Jurkat, Clone E6-1 (cell line): ENCODE results near the gene CFAP107.
"Not testable (repeated sequence)": the region's sequence is repeated elsewhere in the genome, so short reads cannot be mapped to it uniquely, and the experiment has no call there.

Experiments
- DNase-seq: peaks from one replicate; pipeline ENCODE4 v3.0.0-alpha.2; 2011; ENCODE audit warnings: low read depth, low spot score
- H3K4me3 ChIP-seq: 2 replicates; pipeline ENCODE4 v1.5.1; 2011; ENCODE audit warnings: mild to moderate bottlenecking, low read length, control low read depth, moderate library complexity

CFAP107 gene

GRCh38 chr1:12774801-12775345 is 28.9 kb downstream of the CFAP107 start:
- H3K4me3 ChIP-seq: no peak overlapping the region
- DNase-seq: no peak

DNA sequence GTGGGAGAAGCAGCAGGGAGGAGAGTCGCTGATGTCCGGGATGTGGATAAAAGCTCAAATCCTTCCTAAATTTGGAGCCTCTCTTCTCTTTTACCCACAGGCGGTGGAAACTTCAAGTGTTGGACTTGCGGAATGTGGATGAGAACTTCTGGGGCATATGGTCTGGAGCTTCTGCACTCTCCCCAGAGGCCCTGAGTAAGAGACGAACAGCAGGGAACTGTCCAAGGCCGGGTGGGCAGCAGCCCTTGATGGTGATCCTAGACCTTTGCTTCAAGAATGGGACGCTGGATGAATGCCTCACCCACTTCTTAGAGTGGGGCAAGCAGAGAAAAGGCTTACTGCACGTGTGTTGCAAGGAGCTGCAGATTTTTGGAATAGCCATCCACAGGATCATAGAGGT is 29.4 kb downstream of the CFAP107 start:
- H3K4me3 ChIP-seq: no peak overlapping the region
- no peak for DNase-seq

DNA sequence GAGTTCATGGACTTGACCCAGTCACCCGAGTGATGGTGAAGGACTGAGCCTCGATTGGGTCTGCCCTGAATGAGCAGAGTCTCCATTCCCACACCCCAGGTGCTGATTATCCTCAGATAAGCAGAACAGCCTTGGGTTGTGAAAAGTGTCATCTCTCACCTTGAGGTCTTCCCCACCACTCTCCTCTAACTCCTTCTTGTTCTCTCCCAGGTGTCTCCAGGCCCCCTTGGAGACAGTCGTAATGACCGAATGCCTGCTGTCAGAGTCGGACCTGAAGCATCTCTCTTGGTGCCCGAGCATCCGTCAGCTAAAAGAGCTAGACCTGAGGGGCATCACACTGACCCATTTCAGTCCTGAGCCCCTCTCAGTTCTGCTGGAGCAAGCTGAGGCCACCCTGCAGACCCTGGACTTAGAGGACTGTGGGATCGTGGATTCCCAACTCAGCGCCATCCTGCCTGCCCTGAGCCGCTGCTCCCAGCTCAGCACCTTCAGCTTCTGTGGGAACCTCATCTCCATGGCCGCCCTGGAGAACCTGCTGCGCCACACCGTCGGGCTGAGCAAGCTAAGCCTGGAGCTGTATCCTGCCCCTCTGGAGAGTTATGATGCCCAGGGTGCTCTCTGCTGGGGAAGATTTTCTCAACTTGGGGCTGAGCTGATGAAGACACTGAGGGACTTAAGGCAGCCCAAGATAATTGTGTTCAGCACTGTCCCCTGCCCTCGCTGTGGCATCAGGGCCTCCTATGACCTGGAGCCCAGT is 31.0 kb downstream of the CFAP107 start:
- H3K4me3 ChIP-seq: no peak overlapping the region
- DNase-seq: no peak

GRCh38 chr1:12778061-12778460 is 32.1 kb downstream of the CFAP107 start:
- no peak overlapping the region for H3K4me3 ChIP-seq
- DNase-seq: no peak

GRCh38 chr1:12778907-12779306 is 32.9 kb downstream of the CFAP107 start:
- DNase-seq: no peak
- no peak overlapping the region for H3K4me3 ChIP-seq

DNA sequence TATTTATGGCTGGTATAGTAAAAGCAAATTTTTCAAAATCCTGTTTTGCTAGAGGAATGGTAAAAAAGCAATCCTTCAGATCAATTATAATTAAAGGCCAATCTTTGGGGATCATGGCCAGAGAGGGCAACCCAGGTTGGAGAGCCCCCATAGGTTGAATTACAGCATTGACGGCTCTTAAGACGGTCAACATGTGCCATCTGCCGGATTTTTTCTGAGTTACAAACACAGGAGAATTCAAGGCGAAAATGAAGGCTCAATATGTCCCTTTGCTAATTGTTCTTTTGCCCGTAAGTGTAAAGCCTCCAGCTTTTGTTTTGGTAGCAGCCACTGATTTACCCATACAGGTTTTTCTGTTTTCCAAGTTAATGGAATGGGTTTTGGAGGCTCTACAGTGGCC is 35.5 kb downstream of the CFAP107 start:
- not testable (repeated sequence) for H3K4me3 ChIP-seq, DNase-seq

GRCh38 chr1:12783783-12784182 is 37.8 kb downstream of the CFAP107 start:
- peak; percentile 37 for DNase-seq
- H3K4me3 ChIP-seq: not testable (repeated sequence)

DNA sequence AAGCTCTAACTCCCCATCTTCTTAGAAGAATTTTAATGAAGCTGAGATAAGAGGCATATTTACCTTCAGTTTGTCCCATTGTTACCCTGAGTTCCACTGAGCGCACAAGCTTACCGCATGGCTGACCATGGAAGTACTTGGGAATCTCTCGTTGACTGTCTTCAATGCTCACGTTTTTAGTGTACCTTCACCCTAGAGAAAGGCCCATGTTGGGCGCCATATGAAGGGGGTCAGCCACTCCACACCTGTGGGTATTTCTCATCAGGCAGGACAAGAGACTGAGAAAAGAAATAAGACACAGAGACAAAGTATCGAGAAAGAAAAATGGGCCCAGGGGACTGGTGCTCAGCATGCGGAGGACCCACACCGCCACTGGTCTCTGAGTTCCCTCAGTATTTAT is 38.7 kb downstream of the CFAP107 start:
- not testable (repeated sequence) for H3K4me3 ChIP-seq, DNase-seq

DNA sequence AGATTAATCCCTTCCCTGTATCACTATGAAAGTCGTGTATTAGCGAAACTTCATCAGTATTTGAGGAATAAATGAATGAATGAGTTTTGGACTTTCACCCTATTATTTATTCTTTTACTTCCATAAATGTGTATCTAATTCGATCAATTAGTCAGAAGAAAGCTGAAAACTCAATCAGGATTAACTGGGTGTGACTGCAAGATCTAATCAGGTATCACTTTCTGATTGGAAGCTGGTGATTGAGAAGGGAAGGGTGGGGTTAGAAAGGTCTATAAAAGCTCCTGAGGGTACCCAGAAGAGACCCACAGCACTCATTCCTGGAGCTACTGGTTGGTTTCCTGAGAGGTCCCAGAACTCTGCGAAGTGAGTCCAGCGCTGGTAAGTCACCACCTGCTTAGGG is 45.1 kb downstream of the CFAP107 start, which contains the start of gene PRAMEF1:
PRAMEF1 (plus strand) TSS at position 301 of the 400 bp plus-strand sequence. CDS start 1,831 bp downstream, outside the sequence.
- H3K4me3 ChIP-seq, DNase-seq: not testable (repeated sequence)

- DNase-seq: no peak
- H3K4me3 ChIP-seq: no peak overlapping the region
Observed at GRCh38 chr1:12798911-12799310, 52.9 kb downstream of the CFAP107 start.

DNA sequence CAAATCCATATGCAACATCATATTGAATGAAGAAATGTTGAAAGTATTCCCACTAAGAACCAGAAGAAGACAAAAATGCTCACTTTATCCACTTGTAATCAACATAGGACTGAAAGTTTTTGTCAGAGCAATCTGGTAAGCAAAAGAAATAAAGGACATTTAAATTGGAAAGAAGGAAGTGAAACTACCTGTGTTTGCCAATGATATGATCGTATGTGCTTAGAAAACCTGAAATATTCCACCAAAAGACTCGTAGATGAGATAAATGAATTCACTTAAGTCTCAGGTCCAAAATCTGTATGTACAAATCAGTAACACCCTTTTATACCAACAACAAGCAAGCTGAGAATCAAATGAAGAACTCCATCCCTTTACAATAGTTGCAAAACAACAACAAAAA is 53.7 kb downstream of the CFAP107 start:
- no peak for DNase-seq
- no peak overlapping the region for H3K4me3 ChIP-seq

GRCh38 chr1:12809933-12810332 is 63.9 kb downstream of the CFAP107 start:
- H3K4me3 ChIP-seq: no peak overlapping the region
- no peak for DNase-seq

GRCh38 chr1:12810691-12811408 is 64.8 kb downstream of the CFAP107 start:
- no peak for DNase-seq
- no peak overlapping the region for H3K4me3 ChIP-seq

GRCh38 chr1:12811409-12811784 is 65.4 kb downstream of the CFAP107 start:
- no peak overlapping the region for H3K4me3 ChIP-seq
- no peak for DNase-seq
